GM12875 (cell line): ENCODE measurements around the gene MAPK10.
"Not testable (repeated sequence)": the region's sequence is repeated elsewhere in the genome, so short reads cannot be mapped to it uniquely, and the experiment has no call there.

Source experiments
- H3K4me3 ChIP-seq: one replicate; pipeline ENCODE4 v1.5.1; 2011; ENCODE audit warnings: low read depth, low read length, control low read depth
- CTCF ChIP-seq: IDR thresholded peaks from 2 replicates; pipeline ENCODE4 v1.5.1; 2011; ENCODE audit warnings: low read depth, mild to moderate bottlenecking, control low read depth, inconsistent platforms, low read length, moderate library complexity, borderline replicate concordance; ENCODE audit not compliant: insufficient read depth

The MAPK10 gene

GRCh38 chr4:86096373-86096772 lies 263.5 kb downstream of the MAPK10 start:
- no peak overlapping the region for H3K4me3 ChIP-seq
- no peak for TF ChIP-seq CTCF

DNA sequence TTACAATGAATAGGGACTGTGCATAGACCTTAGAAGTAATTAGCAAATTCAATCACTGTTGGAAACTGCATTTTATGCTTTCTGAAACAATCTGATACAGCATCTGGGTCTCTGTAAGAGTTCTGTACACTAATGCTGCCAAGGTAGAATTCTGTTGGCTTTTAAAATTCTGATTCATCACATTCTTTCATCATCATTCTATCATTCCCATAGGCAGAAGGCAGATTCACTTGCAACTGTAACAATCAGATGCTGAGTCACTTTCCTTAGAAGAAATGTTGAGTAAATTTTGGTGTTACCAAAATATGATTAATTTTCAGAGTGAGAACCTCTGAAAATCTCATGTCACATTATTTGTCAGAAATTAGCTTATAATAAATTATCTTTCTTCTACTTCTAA lies 267.2 kb downstream of the MAPK10 start:
- no peak for TF ChIP-seq CTCF
- no peak overlapping the region for H3K4me3 ChIP-seq

DNA sequence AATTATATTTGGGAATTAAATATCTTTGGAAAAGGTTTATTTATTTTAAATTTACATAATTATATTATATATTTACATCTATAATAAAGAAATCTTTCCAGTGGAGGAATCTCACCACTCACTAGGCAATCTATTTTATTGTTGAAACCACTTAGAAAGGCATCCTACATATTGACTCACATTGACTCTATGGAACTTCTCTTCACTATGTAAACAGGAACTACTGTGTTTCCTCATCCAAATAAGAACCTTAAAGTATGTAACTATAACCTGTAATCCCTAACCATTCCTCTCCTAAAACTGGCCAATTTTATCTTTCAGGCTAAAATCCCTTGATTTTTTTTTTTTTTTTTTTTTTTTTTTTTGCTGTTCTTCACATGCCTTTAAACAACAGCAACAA lies 268.7 kb downstream of the MAPK10 start:
- H3K4me3 ChIP-seq = no peak overlapping the region
- TF ChIP-seq CTCF = no peak

DNA sequence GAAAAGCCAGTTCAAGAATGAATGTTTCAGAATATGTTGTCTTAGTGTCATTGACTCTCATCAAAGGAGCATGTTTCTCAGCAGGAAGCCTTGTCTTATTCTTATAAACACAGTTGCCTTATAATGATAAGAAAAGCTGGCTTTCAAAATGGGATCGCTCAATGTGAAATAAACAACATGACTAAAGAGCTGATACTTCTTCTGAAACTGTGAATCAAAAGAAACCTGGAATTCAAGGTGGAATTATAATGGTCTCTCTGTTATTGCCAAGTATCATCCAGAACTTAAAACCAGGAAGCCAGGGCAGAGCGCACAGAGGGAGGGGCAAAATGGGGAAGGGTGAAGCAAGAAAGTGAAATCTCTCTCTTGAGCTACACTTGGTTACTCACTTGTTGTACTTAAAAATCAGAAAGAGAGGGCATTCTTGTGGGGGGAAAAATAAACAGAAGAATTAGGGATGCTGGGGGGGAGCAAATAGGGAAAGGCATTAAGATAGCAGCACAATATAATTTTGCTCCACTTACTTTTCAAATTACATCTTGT lies 270.0 kb downstream of the MAPK10 start:
- TF ChIP-seq CTCF = no peak
- no peak overlapping the region for H3K4me3 ChIP-seq

DNA sequence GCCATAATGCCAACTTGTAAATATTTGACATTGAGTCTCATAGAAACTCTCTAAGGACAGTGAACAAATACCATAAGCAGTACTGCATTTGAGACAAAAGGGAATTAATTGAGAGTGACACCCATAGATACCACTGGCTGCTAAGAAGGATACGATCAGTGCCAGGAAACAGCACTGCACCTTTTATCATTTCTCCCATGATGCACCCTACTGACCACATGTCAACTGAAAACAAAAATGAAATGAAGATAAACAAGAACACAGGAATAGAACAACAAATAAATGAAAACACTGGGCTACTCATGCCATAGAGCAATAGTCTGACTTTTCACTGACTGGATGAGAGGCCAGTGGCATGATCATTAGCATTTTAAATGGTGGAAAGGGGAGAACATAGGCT lies 270.8 kb downstream of the MAPK10 start:
- TF ChIP-seq CTCF = no peak
- H3K4me3 ChIP-seq = no peak overlapping the region

- H3K4me3 ChIP-seq = not testable (repeated sequence)
These were observed 284.1 kb downstream of the MAPK10 start for GRCh38 chr4:86075796-86076195.

- TF ChIP-seq CTCF = no peak
These were observed 299.5 kb downstream of the MAPK10 start for GRCh38 chr4:86060341-86060740.

DNA sequence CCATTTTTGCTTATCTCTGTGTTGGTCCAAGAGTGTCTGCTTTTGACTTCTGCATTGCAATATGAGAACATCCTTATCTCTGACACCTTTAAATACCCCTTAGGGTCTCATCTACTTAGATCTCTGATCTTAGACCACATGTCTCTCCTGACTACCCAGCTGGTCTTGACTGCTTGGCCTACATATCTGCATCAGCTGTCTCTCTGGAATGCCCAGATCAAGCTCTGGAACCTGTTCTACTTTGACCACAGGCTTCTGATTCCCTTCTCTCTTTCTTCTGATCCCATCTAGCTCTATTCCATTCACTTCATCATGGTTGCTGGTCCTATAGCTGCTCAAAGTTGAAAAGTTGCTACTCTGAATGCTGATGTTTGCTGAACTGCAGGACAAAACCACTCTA lies 301.2 kb downstream of the MAPK10 start:
- H3K4me3 ChIP-seq = no peak overlapping the region
- no peak for TF ChIP-seq CTCF

More at GRCh38 chr4:86060341-86060740, 299.5 kb downstream of the MAPK10 start:
- H3K4me3 ChIP-seq = no peak overlapping the region
